IPS-20b (cell line): Measurements from ENCODE around the gene FSTL4.
"Not testable (repeated sequence)": the region's sequence is repeated elsewhere in the genome, so short reads cannot be mapped to it uniquely, and the experiment has no call there.

Experiments
- H3K27ac ChIP-seq: one replicate; pipeline ENCODE4 v1.5.1; 2013; ENCODE audit warnings: low read length
- H3K27me3 ChIP-seq: 2 replicates; pipeline ENCODE4 v1.6.1; 2013; ENCODE audit warnings: mild to moderate bottlenecking, low read length, inconsistent platforms; ENCODE audit not compliant: insufficient read depth
- H3K36me3 ChIP-seq: 2 replicates; pipeline ENCODE4 v1.6.1; 2013; ENCODE audit warnings: low read depth, mild to moderate bottlenecking, inconsistent platforms, low read length, moderate library complexity; ENCODE audit not compliant: insufficient read depth
- H3K4me1 ChIP-seq: 2 replicates; pipeline ENCODE4 v1.6.1; 2013; ENCODE audit warnings: mild to moderate bottlenecking, control low read depth, inconsistent platforms, low read length, moderate library complexity; ENCODE audit not compliant: insufficient read depth
- H3K4me3 ChIP-seq: 2 replicates; pipeline ENCODE4 v1.5.1; 2013; ENCODE audit warnings: mild to moderate bottlenecking, low read length, inconsistent platforms
- H3K9ac ChIP-seq: 2 replicates; pipeline ENCODE4 v1.6.1; 2013; ENCODE audit warnings: low read depth, mild to moderate bottlenecking, inconsistent platforms, low read length, moderate library complexity
- H3K9me3 ChIP-seq: 2 replicates; pipeline ENCODE4 v1.6.1; 2013; ENCODE audit warnings: mild to moderate bottlenecking, low read depth, low read length, inconsistent platforms; ENCODE audit not compliant: insufficient read depth

FSTL4 gene

DNA sequence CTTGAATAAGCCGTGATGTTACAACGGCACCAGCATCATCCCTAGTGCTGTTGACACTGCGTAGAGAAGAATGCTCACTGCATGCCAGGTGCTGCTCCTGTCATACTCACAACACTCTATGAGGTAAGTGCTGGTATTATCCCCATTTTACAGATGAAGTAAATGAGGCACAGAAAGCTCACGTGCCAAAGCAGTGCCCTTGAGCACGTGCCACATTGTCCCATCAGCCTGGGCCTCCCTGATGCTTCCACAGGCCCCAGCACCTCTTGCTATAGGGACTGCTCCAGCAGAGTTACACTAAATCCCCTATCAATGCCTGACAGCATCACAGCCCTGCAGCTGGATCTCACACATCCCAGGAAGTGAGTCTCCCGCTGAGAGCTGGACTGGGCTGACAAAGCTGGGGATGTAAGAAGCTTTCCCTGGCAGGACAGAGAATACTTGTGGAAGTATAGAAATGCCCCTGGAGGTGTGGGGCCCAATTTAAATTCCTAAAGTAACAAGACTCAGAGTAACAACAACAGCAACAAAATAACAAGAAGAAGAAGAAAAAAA is 216.1 kb downstream of the FSTL4 start:
- Histone ChIP-seq H3K27me3 (no peaks in the 10 kb centered on the region; the same call in 1 of the 2 replicates), H3K4me1 (peaks cover 15% of the 10 kb centered on the region; the same call in 1 of the 2 replicates), H3K9ac (no peak overlapping the region), H3K27ac (no peak overlapping the region), H3K4me3 (no peak overlapping the region), H3K36me3 (no peaks in the 10 kb centered on the region), H3K9me3 (no peaks in the 10 kb centered on the region)

DNA sequence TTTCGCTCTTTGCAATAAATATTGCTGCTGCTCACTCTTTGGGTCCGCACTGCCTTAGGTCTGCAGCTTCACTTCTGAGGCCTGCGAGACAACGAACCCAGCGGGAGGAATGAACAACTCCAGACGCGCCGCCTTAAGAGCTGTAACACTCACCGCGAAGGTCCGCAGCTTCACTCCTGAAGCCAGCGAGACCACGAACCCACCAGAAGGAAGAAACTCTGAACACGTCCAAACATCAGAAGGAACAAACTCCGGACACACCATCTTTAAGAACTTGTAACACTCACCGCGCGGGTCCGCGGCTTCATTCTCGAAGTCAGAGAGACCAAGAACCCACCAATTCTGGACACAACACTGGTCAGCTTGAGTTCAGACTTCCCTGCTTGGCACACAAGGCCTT is 217.1 kb downstream of the FSTL4 start:
- H3K4me3 ChIP-seq, H3K36me3 ChIP-seq, H3K4me1 ChIP-seq, H3K9ac ChIP-seq, H3K27me3 ChIP-seq, H3K27ac ChIP-seq, H3K9me3 ChIP-seq: not testable (repeated sequence)

GRCh38 chr5:133394477-133394817 is 217.9 kb downstream of the FSTL4 start:
- H3K4me3 ChIP-seq, H3K4me1 ChIP-seq, H3K27ac ChIP-seq: not testable (repeated sequence)

DNA sequence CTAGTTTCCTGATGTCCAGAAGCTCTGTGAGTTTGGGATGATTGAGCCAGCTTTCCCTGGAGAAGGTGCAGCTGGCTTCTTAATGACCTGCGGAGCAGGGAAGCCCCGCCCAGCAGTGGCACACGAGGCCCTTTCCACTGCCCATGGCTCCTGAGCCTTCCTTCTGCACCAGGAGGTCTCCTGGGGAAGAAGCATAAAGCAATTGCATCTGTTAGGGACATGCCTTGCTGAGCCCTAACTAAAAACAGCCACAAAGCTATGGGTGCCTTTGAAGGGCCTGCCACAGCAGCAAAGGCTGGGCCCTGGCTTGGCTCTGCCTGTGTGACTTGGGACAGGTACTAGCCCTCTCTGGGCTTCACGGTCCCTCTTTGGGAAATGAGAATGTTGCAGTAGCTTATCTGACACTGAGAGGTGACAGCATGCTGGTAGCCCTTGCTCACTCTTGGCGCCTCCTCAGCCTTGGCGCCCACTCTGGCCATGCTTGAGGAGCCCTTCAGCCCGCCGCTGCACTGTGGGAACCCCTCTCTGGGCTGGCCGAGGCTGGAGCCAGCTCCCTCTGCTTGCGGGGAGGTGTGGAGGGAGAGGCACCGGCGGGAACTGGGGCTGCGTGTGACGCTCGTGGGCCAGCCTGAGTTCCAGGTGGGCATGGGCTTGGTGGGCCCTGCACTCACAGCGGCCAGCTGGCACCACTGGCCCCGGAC is 218.4 kb downstream of the FSTL4 start:
- no peaks in the 10 kb centered on the region for H3K9me3 ChIP-seq
- H3K27ac ChIP-seq: no peak overlapping the region
- no peak overlapping the region for H3K4me3 ChIP-seq
- peaks cover 9% of the 10 kb centered on the region; the same call in 1 of the 2 replicates for H3K4me1 ChIP-seq
- H3K27me3 ChIP-seq: no peaks in the 10 kb centered on the region
- no peaks in the 10 kb centered on the region for H3K36me3 ChIP-seq
- no peak overlapping the region for H3K9ac ChIP-seq

More at GRCh38 chr5:133394477-133394817, 217.9 kb downstream of the FSTL4 start:
- not testable (repeated sequence) for H3K27me3 ChIP-seq, H3K9me3 ChIP-seq, H3K9ac ChIP-seq, H3K36me3 ChIP-seq

DNA sequence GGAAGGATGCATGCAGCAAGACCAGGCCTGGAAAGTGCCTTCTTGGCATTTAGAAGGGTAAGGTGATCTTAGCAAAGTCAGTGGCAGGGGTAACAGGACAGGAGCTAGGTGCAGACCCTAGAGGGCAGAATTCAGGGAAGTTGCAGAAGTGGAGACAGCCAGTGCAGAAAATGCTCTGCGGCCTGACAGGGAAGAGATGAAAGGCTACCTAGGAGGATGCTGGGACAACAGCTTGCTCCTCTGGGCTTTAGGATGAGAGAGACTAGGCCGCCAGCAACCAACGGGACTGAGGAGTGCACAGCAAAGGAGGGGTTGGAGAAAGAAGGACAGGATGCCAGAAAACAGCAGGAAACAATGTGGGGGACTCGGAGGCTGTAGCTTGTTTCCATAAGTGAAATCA is 219.9 kb downstream of the FSTL4 start:
- H3K36me3 ChIP-seq: no peaks in the 10 kb centered on the region
- H3K27me3 ChIP-seq: no peaks in the 10 kb centered on the region
- H3K4me3 ChIP-seq: no peak overlapping the region
- no peak overlapping the region for H3K9ac ChIP-seq
- H3K27ac ChIP-seq: no peak overlapping the region
- H3K9me3 ChIP-seq: no peaks in the 10 kb centered on the region
- H3K4me1 ChIP-seq: peaks cover 9% of the 10 kb centered on the region; the same call in 1 of the 2 replicates

- H3K4me1 ChIP-seq: peaks cover 1% of the 10 kb centered on the region; the same call in 1 of the 2 replicates
- no peak overlapping the region for H3K4me3 ChIP-seq
- no peaks in the 10 kb centered on the region for H3K27me3 ChIP-seq
- H3K27ac ChIP-seq: no peak overlapping the region
- H3K36me3 ChIP-seq: no peaks in the 10 kb centered on the region
- no peak overlapping the region for H3K9ac ChIP-seq
- no peaks in the 10 kb centered on the region for H3K9me3 ChIP-seq
These were observed 220.8 kb downstream of the FSTL4 start for GRCh38 chr5:133391354-133392136.

DNA sequence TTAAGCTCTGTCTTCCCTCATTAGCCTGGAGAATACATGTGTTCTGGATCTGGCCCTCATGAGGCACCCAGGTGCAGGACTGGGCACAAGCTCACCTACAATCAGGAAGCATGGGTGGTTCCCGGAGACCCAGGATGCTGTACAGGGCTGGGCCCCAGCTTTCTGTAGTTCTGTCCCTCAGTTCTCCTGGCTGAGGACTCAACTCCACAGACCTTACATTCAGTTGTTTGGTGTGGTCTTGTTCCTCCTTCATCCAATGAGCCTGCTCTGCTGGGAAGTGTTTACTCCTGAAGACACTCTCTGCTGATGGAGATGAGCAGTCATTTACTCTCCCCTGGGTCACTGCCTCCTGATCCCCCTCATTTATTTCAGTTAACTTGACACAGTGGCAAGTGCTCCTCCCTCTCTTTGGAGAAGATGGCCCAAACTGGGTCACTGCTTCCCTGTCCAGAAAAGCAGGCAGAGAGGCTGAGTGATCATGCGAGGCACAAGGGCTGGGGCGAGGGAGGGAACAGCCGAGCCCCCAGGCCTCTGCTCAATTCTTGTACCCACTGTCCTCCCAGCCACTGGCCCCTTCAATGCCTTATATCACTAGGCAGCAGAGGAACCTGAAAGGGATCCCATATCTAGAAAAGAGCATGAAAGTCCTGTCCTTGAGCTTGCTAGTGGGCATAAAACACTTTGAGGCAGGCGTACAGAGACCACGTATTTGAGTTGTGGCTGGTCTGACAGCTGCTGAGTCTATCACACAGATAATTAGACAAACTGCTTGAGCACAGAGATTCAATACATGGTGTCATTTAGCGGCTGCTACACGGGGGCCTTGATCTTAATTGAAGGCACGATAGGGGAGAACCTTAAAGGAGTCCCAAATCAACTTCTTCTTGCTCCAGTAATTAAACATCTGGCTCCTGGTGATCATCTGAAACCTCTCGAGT is 221.7 kb downstream of the FSTL4 start:
- no peaks in the 10 kb centered on the region for H3K27me3 ChIP-seq
- no peak overlapping the region for H3K9ac ChIP-seq
- no peak overlapping the region for H3K4me3 ChIP-seq
- no peaks in the 10 kb centered on the region for H3K36me3 ChIP-seq
- no peaks in the 10 kb centered on the region for H3K4me1 ChIP-seq
- no peak overlapping the region for H3K27ac ChIP-seq
- no peaks in the 10 kb centered on the region for H3K9me3 ChIP-seq

- no peaks in the 10 kb centered on the region; the same call in 1 of the 2 replicates for H3K4me1 ChIP-seq
- H3K27ac ChIP-seq: no peak overlapping the region
- no peak overlapping the region for H3K9ac ChIP-seq
- H3K27me3 ChIP-seq: no peaks in the 10 kb centered on the region
- H3K9me3 ChIP-seq: no peaks in the 10 kb centered on the region
- H3K4me3 ChIP-seq: no peak overlapping the region
- no peaks in the 10 kb centered on the region for H3K36me3 ChIP-seq
These were observed 223.2 kb downstream of the FSTL4 start for GRCh38 chr5:133389066-133389590.

DNA sequence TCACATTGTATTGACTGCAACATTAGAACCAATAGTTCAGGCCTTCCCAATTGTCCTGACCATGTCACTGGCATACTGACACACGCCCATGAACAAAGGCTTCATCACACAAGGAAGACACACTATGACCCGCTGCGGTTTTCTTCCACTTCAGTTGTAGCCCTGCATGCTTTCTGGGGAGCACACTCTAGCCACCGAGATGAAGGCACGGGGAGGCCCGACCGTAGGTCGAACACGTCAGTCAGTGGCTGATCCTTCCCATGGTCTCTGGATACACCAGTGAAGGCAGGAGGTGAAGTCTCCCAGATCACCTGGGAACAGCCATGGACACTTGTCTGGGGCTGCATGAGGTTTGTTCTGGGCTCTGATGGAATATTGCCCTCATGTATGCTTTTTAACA is 224.7 kb downstream of the FSTL4 start:
- no peak overlapping the region for H3K27ac ChIP-seq
- H3K4me1 ChIP-seq: peaks cover 8% of the 10 kb centered on the region; the same call in 1 of the 2 replicates
- no peaks in the 10 kb centered on the region for H3K36me3 ChIP-seq
- no peak overlapping the region for H3K9ac ChIP-seq
- H3K4me3 ChIP-seq: no peak overlapping the region
- H3K9me3 ChIP-seq: no peaks in the 10 kb centered on the region
- no peaks in the 10 kb centered on the region for H3K27me3 ChIP-seq

DNA sequence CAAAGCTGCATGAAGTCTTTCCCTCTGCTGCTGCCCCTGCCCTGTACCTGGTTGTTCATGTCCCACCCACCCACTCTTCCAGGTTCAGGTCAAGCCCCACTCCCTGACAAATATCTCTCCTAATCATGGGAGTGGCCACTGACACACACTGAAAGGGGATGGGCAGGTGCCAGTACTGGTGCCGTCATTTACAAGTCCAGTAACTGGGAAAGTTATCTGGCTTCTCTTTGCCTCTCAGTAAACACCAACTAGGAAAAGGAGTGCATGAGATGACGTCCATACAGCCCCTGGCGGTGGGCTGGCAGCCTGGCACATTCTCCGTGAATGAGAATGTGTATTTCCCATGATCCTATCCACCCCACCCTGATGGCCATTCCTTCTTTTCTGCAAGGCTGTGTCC is 225.2 kb downstream of the FSTL4 start:
- H3K27me3 ChIP-seq: no peaks in the 10 kb centered on the region
- peaks cover 8% of the 10 kb centered on the region; the same call in 1 of the 2 replicates for H3K4me1 ChIP-seq
- H3K27ac ChIP-seq: no peak overlapping the region
- H3K9ac ChIP-seq: no peak overlapping the region
- H3K9me3 ChIP-seq: no peaks in the 10 kb centered on the region
- H3K36me3 ChIP-seq: no peaks in the 10 kb centered on the region
- no peak overlapping the region for H3K4me3 ChIP-seq

GRCh38 chr5:133386662-133387061 is 225.7 kb downstream of the FSTL4 start:
- no peak overlapping the region for H3K9ac ChIP-seq
- H3K27me3 ChIP-seq: no peaks in the 10 kb centered on the region
- H3K36me3 ChIP-seq: no peaks in the 10 kb centered on the region
- H3K9me3 ChIP-seq: no peaks in the 10 kb centered on the region
- H3K4me3 ChIP-seq: no peak overlapping the region
- no peak overlapping the region for H3K27ac ChIP-seq
- H3K4me1 ChIP-seq: peaks cover 8% of the 10 kb centered on the region; the same call in 1 of the 2 replicates
